HUDEP-2 (cell line): ENCODE data around the gene FES.
"Not testable (repeated sequence)": the region's sequence is repeated elsewhere in the genome, so short reads cannot be mapped to it uniquely, and the experiment has no call there.

Experiments
- DNase-seq, 76 experiments: peaks; one replicate each; lab custom pipeline; 2025; ENCODE audit not compliant: unreplicated experiment in 76 of 76; lab: John Stamatoyannopoulos, UW

Gene FES

GRCh38 chr15:90883976-90884718, at the start of gene FES:
TSS of gene FES (plus strand) at chr15:90884504. CDS start at chr15:90885046, 542 bp downstream.
- peak in 3 of 76 experiments; percentile 14 to 41 (median 34) for DNase-seq

GRCh38 chr15:90834626-90835025, 49.7 kb upstream of the FES start:
- DNase-seq, result no peak

DNA sequence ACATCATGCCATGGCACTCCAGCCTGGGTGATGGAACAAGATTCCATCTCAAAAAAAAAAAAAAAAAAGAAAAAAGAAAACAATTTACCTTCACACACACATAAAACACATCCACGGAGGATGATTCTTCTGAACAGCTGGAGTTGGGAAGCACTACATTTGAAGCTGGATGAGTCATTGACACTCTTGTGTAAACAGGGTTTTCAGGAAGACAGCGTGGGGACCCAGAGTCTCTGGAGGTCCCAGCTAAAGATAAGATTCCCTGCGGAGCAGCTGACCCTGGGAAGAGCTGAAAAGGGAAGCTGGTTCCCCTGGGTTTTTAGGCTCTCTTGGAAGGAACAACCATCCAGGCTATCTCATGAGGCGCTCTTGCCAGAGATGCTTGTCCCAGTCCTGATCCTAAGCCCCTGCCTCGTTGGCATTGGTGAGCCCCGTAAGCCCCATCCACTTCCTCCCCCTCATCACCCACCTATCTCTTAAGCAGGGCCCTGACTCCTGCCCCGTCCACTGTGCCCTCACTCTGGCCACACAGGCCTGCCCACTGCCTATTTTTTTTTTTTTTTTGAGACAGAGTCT, 47.9 kb upstream of the FES start:
- no peak for DNase-seq

GRCh38 chr15:90837094-90837493, 47.2 kb upstream of the FES start:
- peak in 1 of 76 experiments; percentile 5 for DNase-seq

- DNase-seq, result peak in 14 of 76 experiments; percentile 6 to 53 (median 22)
These were observed 46.2 kb upstream of the FES start for GRCh38 chr15:90838139-90838538.

DNA sequence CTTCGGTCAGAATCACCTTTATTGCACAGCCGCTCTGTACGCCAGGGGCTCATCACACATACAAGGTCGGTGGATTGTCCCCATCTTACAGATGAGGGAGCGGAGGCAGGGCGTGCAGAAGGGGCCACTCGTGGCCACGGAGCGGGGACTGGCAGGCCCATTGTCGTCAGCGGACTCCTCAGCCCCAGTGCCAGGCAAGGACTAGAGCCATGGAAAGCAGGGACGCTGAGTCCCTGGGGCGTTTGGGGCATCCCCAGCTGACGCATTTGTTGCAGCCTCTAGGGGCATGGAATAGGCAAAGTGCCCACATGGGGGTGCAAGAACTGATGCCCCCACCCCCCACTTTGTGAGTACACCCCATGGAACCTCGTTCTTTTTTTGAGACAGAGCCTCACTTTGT, 45.8 kb upstream of the FES start:
- DNase-seq, result no peak

- peak in 53 of 76 experiments; percentile 9 to 70 (median 35) for DNase-seq
These were observed 44.9 kb upstream of the FES start for GRCh38 chr15:90839187-90840071.

DNA sequence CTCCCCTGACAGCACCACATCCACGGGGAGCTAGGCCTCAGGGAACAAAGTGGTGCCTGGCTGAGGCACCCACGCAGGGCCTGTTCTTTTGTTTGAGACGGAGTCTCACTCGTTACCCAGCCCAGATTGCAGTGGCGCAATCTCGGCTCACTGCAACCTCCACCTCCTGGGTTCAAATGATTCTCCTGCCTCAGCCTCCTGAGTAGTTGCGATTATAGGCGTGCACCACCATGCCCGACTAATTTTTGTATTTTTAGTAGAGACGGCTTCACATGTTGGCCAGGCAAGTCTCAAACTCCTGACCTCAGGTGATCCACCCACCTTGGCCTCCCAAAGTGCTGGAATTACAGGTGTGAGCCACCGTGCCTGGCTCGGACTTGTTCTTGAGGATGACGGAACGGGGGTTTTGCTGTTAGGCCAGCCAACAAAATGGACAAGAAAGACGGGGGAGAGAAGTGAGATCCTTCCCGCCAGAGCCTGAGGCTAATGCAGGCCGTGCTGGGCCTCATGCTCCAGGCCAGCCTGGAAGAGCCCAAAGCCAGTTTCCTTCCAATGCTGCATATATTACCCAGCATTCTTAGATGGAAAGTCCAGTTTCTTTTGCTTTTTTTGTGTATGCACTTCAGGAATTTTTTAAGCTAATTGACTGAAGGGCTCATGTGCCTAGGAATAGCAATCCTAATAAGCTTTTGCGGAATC, 44.0 kb upstream of the FES start:
- DNase-seq, result no peak

DNA sequence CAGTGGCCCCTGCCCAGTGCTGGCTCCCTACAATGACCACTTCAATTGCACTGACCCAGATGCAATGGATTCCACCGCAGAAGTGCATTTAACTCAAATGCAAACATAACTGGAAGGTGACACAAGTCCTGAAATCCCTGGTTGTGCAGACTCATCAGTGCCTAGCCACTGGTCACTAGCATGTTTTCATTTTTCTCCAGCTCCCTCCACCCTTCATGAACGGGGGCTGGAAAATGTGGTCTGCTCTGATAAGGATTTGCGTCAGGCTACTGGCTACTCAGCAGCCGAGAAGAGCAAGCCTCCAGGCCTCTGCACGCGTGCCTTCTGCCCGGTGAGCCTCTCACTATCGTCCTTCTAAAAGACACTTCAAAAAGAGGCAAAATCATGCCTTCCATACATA, 43.4 kb upstream of the FES start:
- peak in 74 of 76 experiments; percentile 31 to 96 (median 88) for DNase-seq

GRCh38 chr15:90844696-90845095, 39.6 kb upstream of the FES start:
- DNase-seq, result no peak

DNA sequence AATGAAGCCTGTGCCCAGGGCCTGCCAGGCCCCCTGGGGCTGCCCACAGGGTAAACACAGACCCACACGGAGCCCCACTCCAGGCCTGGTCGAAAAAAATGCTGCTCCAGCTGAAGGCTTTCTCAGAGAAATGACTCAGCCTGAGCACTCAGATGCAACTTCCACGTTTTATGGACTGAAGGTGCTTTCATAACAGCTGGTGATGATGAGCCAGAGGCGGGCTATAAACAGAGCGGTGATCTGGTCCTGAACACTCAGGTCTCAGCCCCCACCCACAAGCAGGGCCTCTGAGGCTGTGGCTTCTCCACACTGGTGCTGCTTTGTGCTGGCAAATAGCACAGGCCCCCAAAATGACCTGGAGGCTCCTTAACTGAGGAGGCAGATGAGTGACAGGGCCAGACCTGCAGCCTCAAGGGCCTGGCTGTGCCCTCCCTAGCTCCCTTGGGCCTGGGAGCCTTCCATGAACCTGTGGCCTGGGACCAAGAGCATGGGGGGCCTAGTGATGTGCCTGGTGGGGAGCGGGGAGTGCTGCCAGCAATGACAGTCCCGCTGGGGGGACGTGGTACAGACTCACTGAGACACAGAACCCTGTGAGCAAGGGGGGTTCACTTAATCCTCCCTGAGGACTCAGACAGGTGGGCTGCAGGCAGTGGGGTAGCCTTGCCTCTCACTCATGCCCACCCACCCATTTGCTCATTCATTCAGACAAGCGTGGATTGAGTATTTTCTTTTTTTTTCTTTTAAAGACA, 38.9 kb upstream of the FES start:
- DNase-seq, result peak in 3 of 76 experiments; percentile 8 to 12 (median 9)

- DNase-seq, result not testable (repeated sequence)
These were observed 34.9 kb upstream of the FES start for GRCh38 chr15:90849424-90849823.

- DNase-seq, result no peak
These were observed 33.2 kb upstream of the FES start for GRCh38 chr15:90851114-90851513.

GRCh38 chr15:90851940-90852339, 32.4 kb upstream of the FES start:
- no peak for DNase-seq

- DNase-seq, result no peak
These were observed 29.2 kb upstream of the FES start for GRCh38 chr15:90855139-90855538.

- no peak for DNase-seq
These were observed 27.0 kb upstream of the FES start for GRCh38 chr15:90857337-90857736.

GRCh38 chr15:90857883-90858443, 26.3 kb upstream of the FES start:
- DNase-seq, result no peak

DNA sequence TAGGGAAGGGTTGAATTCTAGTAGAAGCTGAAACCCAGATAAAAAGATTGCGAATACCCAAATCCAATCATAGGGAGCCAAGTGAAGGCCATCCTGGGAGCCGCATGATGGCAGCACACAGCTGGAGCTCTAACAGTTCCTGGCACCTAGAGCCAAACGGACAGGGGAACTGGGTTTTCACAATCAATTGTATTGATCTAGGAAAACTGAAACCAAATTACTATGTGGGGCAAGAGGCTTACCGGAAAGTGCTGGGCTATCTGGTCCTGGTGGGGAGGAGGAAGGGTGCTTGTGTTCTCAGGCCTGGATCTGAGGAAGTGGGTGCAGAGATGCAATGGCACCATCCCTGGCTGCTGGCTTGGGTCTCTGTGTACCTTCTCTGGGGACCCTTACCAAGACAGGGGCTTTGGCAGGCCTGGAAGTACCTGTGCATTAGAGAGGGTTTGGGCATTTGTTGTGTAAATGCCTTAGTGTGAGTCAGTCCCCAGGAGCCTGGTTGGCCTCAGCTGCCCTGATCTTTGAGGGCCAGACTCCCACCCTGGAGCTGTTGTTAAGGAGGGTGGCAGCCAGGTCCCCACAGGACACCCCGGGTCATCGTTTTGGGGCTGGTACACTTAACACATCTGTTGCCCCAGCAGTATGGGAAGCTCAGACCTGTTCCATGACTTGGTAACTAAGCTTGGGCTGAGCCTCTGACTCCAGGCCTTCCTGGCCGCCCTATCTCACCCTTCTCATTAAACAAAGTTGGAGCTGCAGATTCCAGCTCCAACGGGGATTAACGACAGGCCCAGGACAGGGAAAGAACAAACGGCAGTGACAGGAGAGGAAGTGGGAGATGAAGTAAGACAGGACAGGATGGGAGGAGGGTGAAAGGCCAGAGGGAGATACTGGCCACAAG, 24.8 kb upstream of the FES start:
- no peak for DNase-seq

DNA sequence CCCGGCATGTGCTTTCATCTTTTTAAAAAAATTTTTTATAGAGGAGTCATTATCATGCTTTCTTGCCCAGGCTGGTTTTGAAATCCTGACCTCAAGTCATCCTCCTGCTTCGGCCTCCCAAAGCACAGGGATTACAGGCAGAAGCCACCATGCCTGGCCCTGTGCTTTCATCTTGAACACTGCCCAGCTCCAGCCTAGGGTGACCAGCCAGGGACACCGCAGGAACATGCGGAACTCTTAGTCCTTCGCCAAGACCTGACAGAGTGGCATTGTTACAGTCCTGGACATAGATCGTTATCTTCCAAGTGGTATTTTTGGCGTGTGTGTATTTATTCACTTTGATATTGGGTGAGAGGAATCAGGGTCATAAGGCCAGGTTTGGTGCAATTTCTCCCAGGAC, 23.9 kb upstream of the FES start:
- no peak for DNase-seq
